Measurements from ENCODE around the gene KRTAP5-3. TPM values are rescaled to one million over a fixed set of nuclear protein-coding genes. Genes with fewer than 3 reads are reported as not detected.

The KRTAP5-3 gene
- total and polyA plus RNA-seq, 2 donors (not counting 3 experiments of a cell fraction or from before 2014, with no cell fraction given) = not detected

DNA sequence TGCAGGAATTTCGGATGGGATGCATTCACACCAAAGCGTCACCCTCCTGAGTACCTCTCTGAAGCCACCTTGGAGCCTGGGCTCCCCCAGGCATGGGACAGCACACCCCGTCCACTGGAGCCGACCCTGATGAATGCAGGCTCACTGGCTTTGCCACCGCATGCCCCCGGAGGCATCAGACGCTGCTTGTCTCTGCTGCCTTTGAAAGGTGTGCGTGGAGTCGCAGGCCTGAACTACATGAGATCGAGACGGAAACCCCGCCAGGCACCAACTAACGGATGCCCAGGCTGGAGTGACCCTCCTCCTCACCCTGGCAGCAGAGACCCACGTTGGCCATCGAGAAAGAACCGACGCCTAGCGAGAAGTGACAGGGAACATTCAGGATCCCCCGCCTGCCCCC, 43.8 kb upstream of the KRTAP5-3 start:
- Histone ChIP-seq H3K4me3 (replicated peaks in 1 of 3; ENCODE audit: insufficient read depth in 1 of 3, low read depth in 1 of 3, low read length in 3 of 3) (no peak overlapping the region), H3K36me3 (ENCODE audit: control insufficient read depth in 2 of 2, extremely low read depth in 1 of 2, insufficient read depth in 2 of 2, low read length in 2 of 2) (no peaks in the 10 kb centered on the region), H3K4me1 (ENCODE audit: control insufficient read depth, extremely low read depth, insufficient read depth, low read length) (peaks cover 2% of the 10 kb centered on the region), H4K20me1 (replicated peaks; ENCODE audit: control insufficient read depth, extremely low read depth, insufficient read depth, low read length) (no peaks in the 10 kb centered on the region), H3K9me3 (replicated peaks; ENCODE audit: control insufficient read depth, insufficient read depth, low read length) (no peaks in the 10 kb centered on the region), H2AFZ (ENCODE audit: low read depth, low read length) (no peak overlapping the region), H3K9me1 (replicated peaks; ENCODE audit: control insufficient read depth, extremely low read depth, insufficient read depth, low read length) (no peaks in the 10 kb centered on the region), H3K4me2 (ENCODE audit: insufficient read depth, low read length) (no peak overlapping the region), H3K27ac (ENCODE audit: insufficient read depth, low read depth, low read length) (no peak overlapping the region), H3K27me3 (ENCODE audit: control insufficient read depth in 2 of 2, insufficient read depth in 2 of 2, low read length in 2 of 2) (peaks cover 0 to 4% of the 10 kb centered on the region in 2 experiments), H3K79me2 (ENCODE audit: control insufficient read depth, insufficient read depth, low read length) (no peaks in the 10 kb centered on the region), H3K9ac (replicated peaks; ENCODE audit: extremely low read depth, insufficient read depth, low read length) (no peak overlapping the region)
- intact Hi-C loops (cut with micrococcal nuclease) = loop anchor here (1.0 kb wide), 2 partner anchors 42 to 180 kb away; no protein-coding TSS in a partner anchor
- no peak for TF ChIP-seq MYC (IDR thresholded peaks at IDR 0.05; ENCODE audit: low read depth, low read length)
- no peak for TF ChIP-seq GATA2 (IDR thresholded peaks at IDR 0.05; ENCODE audit: insufficient read depth, insufficient read length, low read depth, low read length)
- TF ChIP-seq CTCF (IDR thresholded peaks at IDR 0.05; ENCODE audit: extremely low read depth in 1 of 2, insufficient read depth in 1 of 2, low read depth in 1 of 2, low read length in 2 of 2) = no peak
- TF ChIP-seq MAX (IDR thresholded peaks at IDR 0.05; ENCODE audit: insufficient read depth, insufficient read length) = no peak
- no peak for TF ChIP-seq JUN (IDR thresholded peaks at IDR 0.05; ENCODE audit: borderline replicate concordance, insufficient read depth, insufficient read length, low read depth)
- no peak for TF ChIP-seq EZH2 (IDR thresholded peaks at IDR 0.05; ENCODE audit: borderline replicate concordance, low read depth, low read length, severe bottlenecking)
- TF ChIP-seq POLR2A (IDR thresholded peaks at IDR 0.05; ENCODE audit: low read depth, low read length) = no peak
- no peak for TF ChIP-seq POLR2AphosphoS5 (IDR thresholded peaks at IDR 0.05; ENCODE audit: insufficient read depth, low read depth, low read length)
- no peak for TF ChIP-seq FOS (IDR thresholded peaks at IDR 0.05; ENCODE audit: borderline replicate concordance, insufficient read depth, low read length)
- ChIA-PET POLR2A (no interaction called here), CTCF (interaction anchor here (0.6 to 6.0 kb wide), 118 partner anchors 8 to 768 kb away, joined by 3 to 337 read pairs (median 4); partner anchors contain the start of genes CTSD, H19, INS and KRTAP5-6)
- no peak for DNase-seq (ENCODE audit: low read depth, low spot score)
- no TSS peak for BruUV-seq (replicated peaks)
- dilution Hi-C loops (cut with MboI; ENCODE audit: extremely low pct_ligation_motif_present, low sequenced_read_pairs) = no loop called here
- FAIRE-seq = no peak
